ENCODE data around the gene GDPD3.

Gene GDPD3

DNA sequence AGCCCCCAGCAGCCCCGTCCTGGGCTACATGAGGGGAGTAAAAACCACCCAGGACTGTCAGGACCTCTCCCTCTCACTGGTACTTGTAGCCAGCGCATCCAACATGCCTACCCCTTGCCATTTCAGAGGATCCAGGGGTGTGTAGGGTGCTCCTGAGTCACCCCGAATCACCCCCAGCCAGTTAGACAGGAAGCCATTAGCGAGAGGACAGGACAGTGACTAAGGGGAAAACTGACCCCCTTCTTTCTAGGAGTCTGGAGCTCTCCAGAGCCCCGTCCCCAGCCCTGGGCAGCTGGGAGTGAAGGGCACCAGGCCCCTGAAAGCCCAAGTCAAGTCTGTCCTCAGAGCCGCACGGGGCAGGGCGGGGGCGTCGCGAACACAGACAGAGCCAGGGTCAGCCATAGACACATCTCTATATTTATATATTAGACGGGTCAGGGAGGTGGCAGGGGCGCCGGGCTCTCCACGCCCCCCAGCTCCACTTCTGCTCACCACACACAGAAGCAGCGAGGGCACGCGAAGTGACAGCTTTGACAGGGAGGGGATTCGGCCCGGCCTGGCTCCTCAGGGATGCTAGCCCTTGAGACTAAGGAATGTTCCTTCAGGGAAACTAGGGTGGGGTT, 485 bp upstream of the GDPD3 start:
- in situ Hi-C loops (cut with HindIII; ENCODE audit: low sequenced_read_pairs): loop anchor here (10.0 kb wide), 1 partner anchor 261 kb away; the partner anchor contains the start of genes MYL11 and TBC1D10B
- no peak for DNase-seq (ENCODE audit: low read depth)
- TF ChIP-seq, protein P1, sequence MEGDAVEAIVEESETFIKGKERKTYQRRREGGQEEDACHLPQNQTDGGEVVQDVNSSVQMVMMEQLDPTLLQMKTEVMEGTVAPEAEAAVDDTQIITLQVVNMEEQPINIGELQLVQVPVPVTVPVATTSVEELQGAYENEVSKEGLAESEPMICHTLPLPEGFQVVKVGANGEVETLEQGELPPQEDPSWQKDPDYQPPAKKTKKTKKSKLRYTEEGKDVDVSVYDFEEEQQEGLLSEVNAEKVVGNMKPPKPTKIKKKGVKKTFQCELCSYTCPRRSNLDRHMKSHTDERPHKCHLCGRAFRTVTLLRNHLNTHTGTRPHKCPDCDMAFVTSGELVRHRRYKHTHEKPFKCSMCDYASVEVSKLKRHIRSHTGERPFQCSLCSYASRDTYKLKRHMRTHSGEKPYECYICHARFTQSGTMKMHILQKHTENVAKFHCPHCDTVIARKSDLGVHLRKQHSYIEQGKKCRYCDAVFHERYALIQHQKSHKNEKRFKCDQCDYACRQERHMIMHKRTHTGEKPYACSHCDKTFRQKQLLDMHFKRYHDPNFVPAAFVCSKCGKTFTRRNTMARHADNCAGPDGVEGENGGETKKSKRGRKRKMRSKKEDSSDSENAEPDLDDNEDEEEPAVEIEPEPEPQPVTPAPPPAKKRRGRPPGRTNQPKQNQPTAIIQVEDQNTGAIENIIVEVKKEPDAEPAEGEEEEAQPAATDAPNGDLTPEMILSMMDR (IDR thresholded peaks at IDR 0.05; ENCODE audit: low read depth, low read length, missing control alignments): no peak
- H3K4me3 ChIP-seq (ENCODE audit: low read depth, low read length): no peak overlapping the region

DNA sequence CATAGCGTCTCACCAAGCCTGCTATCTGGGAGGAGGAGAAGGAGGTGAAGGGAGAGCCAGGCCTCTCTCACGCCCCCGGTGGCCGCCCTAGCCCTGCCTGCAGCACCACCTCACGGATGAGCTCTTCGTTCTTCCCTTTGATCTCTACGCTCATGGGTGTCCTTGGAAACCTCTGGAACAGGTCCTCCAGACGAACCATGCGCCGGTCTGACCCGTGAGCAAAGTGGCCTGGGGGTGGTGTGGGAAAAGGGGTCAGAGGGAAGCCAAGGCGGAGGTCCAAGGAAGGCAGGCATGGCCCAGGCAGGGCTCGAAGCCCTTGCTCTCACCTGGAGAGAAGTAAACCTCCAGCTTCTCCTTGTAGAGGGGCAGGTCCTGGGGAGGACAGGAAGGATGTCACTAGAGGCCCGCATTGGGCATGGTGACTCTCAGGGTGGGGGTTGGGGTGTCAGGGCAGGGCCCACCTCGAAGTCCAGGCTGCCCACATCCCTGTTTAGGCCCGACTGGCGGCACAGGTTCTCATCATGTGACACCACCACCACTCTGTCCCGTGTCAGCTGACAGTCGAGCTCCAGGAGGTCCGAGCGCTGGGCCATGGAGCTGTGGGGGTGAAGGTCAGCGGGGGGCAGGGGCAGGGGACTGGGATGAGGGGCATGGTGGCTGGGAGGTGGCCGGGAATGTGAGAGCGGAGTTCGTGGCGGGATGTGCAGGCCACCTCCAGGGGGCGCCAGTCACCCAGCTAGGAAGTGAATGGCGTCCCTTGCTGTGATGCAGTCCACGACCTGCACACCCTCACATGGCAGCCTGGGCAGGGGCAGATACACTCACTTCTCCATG, 923 bp downstream of the GDPD3 start:
- H3K4me3 ChIP-seq (ENCODE audit: low read depth, low read length): no peak overlapping the region
- no peak for DNase-seq (ENCODE audit: low read depth)
- TF ChIP-seq, protein P1 (IDR thresholded peaks at IDR 0.05; ENCODE audit: low read depth, low read length, missing control alignments): peak; percentile 45
- in situ Hi-C loops (cut with HindIII; ENCODE audit: low sequenced_read_pairs): loop anchor here (10.0 kb wide), 1 partner anchor 262 kb away; the partner anchor contains the start of genes MYL11 and TBC1D10B

DNA sequence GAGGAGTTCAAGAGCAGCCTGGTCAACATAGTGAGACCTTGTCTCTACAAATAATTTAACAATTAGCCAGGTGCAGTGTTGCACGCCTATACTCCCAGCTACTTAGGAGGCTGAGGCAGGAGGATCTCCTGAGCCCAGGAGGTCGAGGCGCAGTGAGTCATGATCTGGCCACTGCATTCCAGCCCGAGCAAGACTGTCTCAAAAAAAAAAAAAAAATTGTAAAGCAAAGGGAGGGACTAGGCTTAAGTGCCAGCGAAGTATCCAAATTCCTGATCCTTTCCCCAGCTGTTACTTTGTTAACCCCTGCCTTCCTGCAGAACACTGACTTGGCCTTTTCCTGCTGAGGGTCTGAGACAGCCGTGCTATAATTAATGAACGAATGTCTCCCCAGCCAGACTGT, 2.7 kb downstream of the GDPD3 start:
- TF ChIP-seq, protein P1 (IDR thresholded peaks at IDR 0.05; ENCODE audit: low read depth, low read length, missing control alignments): no peak
- DNase-seq (ENCODE audit: low read depth): no peak
- H3K4me3 ChIP-seq (ENCODE audit: low read depth, low read length): no peak overlapping the region
- in situ Hi-C loops (cut with HindIII; ENCODE audit: low sequenced_read_pairs): loop anchor here (10.0 kb wide), 1 partner anchor 264 kb away; the partner anchor contains the start of genes MYL11 and TBC1D10B

DNA sequence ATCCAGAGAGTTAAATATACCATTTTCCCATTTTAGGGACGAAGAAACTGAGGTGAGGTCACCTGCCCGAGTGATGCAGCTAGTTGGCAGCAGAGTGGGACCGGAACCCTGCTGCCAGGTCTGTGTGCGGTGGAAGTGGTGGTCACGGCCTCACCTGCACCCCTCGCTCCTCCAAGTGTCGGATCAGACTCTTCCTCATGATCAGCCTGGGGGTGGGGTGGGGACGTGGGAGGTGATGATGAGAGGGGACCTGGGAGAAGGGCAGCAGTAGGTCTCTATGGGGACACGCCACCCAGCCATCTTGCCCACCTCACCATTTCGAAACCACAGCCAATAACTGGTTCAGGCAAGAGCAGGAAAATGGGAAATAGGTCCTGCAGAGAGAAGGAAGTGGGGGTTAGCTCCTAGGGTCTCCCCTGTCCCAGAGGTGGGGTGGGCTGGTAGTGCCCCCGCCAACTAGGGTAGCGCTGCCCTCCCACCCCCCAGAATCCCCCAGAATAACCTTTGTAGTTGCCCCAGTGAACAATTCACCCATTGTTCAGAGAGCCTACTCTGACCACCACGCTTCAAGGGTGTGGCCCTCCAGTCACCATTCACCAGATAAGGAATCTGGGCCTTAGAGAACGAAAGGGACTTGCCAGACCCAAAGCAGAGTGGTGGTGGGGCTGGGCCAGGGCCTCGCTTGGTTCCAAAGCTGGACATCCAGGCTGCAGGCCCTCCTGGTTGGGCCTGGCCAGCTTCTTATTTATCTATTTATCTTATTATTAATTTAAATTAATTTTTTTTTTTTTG, 5.1 kb downstream of the GDPD3 start:
- DNase-seq (ENCODE audit: low read depth): no peak
- in situ Hi-C loops (cut with HindIII; ENCODE audit: low sequenced_read_pairs): no loop called here
- TF ChIP-seq, protein P1 (IDR thresholded peaks at IDR 0.05; ENCODE audit: low read depth, low read length, missing control alignments): no peak
- H3K4me3 ChIP-seq (ENCODE audit: low read depth, low read length): no peak overlapping the region

DNA sequence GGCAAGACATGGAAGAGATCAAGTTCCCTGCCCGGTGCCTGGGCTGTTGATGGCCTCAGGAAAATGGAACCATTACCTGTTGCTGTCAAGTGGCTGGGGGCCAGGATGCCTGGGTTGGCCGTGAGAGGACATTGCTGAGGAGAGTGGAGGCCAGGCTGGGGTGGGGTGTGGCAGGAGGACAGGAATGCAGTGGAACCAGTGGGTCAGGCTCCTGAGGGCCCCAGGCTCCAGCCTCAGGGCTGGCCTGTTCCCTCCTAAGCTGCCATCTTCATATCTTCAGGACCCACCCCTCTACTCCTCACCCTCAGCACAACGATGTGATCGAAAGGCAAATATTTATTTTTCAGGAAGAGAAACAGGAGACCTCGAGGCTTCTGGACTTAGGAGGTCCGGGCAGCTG, 8.8 kb downstream of the GDPD3 start:
- H3K4me3 ChIP-seq (ENCODE audit: low read depth, low read length): no peak overlapping the region
- no peak for DNase-seq (ENCODE audit: low read depth)
- in situ Hi-C loops (cut with HindIII; ENCODE audit: low sequenced_read_pairs): no loop called here
- TF ChIP-seq, protein P1 (IDR thresholded peaks at IDR 0.05; ENCODE audit: low read depth, low read length, missing control alignments): no peak

DNA sequence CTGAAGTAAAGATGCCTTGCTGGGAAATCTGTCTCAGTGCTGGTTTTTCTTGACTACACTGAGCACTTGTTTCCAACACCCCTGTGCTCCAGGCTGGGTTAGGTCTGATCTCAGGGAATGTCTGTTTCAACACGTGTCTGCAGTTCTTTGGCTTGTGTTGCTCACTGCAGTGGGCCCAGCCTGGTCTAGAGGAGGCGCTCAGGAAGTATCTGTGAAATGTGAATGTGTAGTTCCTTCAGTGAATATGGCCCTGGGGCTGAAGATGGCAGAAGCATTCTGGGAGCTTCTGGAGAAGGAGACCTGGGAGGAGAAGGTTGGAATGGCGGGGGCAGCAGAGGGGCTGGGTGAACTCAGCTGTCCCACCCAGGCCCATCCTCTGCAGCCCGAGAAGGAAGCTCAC, 9.2 kb downstream of the GDPD3 start:
- DNase-seq (ENCODE audit: low read depth): no peak
- TF ChIP-seq, protein P1 (IDR thresholded peaks at IDR 0.05; ENCODE audit: low read depth, low read length, missing control alignments): no peak
- in situ Hi-C loops (cut with HindIII; ENCODE audit: low sequenced_read_pairs): no loop called here
- no peak overlapping the region for H3K4me3 ChIP-seq (ENCODE audit: low read depth, low read length)

Data from astrocyte of the cerebellum (primary cell).